AG10803 (cell line): ENCODE measurements around the gene CAPZB.

Source experiments
- DNase-seq: peaks from one replicate; pipeline ENCODE4 v3.0.0; 2010; ENCODE audit warnings: low read depth
- H3K4me3 ChIP-seq: 2 replicates; pipeline ENCODE4 v1.5.1; 2011; ENCODE audit warnings: mild to moderate bottlenecking, low read length, control low read depth
- TF ChIP-seq, protein P1 (sequence below): conservative IDR thresholded peaks from 2 replicates; pipeline ENCODE4 v1.5.1; 2011; ENCODE audit warnings: mild to moderate bottlenecking, low read length, control low read depth, inconsistent platforms

The CAPZB gene

DNA sequence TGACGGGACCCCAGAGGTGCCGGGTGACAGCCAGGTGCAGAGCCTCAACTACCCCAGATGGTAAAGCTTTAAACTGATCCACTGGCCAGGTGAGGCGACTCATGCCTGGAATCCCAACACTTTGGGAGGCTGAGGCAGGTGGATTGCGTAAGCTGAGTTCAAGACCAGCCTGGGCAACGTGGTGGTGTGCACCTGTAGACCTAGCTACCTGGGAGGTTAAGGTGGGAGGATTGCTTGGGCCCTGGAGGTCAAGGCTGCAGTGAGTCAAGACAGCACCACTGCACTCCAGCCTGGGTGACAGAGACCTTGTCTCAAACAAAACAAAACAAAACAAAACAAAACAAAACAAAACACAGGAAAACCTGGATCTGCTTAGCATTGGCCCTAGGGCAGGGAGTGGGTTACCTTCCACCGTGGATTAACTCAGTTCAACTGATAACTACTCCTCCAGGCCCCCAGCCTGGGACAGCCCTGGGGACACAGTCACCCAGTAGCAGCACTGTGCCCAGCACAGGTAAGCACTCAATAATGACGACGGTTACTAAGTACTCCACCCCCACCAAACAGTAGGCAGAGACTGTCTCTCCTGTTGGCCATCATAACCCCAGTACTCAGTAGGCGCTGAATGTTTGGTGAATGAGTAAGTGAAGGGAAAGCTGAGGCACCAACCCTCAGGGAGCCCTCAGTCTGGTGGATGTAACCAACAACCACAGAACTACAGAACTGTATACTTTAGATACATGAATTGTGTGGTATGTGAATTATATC lies 151.6 kb downstream of the CAPZB start:
- TF ChIP-seq, protein P1, sequence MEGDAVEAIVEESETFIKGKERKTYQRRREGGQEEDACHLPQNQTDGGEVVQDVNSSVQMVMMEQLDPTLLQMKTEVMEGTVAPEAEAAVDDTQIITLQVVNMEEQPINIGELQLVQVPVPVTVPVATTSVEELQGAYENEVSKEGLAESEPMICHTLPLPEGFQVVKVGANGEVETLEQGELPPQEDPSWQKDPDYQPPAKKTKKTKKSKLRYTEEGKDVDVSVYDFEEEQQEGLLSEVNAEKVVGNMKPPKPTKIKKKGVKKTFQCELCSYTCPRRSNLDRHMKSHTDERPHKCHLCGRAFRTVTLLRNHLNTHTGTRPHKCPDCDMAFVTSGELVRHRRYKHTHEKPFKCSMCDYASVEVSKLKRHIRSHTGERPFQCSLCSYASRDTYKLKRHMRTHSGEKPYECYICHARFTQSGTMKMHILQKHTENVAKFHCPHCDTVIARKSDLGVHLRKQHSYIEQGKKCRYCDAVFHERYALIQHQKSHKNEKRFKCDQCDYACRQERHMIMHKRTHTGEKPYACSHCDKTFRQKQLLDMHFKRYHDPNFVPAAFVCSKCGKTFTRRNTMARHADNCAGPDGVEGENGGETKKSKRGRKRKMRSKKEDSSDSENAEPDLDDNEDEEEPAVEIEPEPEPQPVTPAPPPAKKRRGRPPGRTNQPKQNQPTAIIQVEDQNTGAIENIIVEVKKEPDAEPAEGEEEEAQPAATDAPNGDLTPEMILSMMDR = no peak
- no peak for DNase-seq
- no peak overlapping the region for H3K4me3 ChIP-seq

DNA sequence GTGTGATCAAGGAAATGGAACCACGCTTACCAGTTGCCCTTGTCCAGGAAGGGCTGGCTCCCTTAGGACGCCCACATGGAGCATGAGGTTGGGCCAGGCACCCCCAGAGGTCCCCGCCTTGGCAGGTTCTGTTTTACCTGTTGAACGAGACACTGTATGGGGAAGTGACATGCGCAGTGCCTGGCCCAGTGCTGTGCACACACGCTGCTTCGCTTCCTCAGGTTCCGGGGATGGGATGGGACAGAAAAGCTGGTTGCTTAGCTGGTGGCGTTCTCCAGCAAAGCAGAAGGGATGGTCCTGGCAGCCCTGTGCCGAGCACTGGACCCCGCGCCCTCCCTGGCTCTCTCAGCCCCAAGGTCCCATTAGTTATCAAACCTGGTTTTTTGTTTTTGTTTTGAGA lies 152.5 kb downstream of the CAPZB start:
- H3K4me3 ChIP-seq = no peak overlapping the region
- DNase-seq = no peak
- TF ChIP-seq, protein P1 = no peak

DNA sequence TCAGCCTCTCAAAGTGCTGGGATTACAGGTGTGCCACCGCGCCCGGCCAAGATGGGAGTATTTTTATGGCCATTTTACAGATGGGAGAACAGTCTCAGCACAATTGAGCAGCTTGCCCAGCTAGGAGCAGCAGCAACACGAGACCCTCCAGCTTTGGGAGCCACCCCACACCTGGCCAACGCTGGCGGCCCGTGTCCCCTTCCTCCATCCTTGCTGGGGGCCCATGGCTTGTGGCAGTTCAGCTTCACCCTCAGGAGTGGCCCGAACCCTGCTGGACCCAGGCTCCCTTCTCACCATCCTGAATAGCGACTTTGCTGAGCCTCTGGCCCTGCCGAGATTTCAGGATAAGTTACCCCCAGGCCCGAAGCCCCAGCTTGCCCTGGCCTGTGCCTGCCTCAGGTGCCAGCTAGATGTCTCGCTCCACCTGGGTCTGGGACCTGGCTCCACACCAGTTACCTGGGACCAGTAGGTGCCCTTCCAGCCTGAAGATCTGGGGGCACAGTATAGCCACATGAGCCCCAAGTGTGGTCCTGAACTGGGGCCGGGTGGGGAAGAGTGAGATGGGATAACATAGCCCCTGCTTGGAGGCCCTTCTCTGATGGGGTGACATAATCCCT lies 154.0 kb downstream of the CAPZB start:
- DNase-seq = no peak
- TF ChIP-seq, protein P1 = no peak
- no peak overlapping the region for H3K4me3 ChIP-seq

- no peak for DNase-seq
- H3K4me3 ChIP-seq = no peak overlapping the region
- TF ChIP-seq, protein P1 = no peak
Measured at GRCh38 chr1:19330449-19331135, 154.7 kb downstream of the CAPZB start.

GRCh38 chr1:19329611-19330010 lies 155.7 kb downstream of the CAPZB start:
- TF ChIP-seq, protein P1 = no peak
- no peak for DNase-seq
- H3K4me3 ChIP-seq = no peak overlapping the region

DNA sequence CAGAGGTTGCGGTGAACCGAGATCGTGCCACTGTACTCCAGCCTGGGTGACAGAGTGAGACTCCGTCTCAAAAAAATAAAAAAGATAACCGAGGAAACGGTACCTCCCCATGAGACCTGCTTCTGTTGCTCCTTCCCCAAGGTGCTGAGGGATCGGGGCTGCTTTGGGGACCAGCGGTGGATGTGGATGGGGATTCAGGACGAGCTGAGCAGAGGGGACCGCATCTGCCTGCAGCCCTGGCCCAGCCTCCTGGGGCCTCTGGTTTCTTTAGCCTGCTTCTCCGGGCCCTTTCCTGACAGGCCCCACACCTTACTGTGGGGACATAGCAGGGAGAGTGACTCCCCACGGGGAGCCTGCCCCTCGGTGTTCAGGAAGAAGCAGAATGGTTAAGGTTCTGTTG lies 156.2 kb downstream of the CAPZB start:
- no peak overlapping the region for H3K4me3 ChIP-seq
- TF ChIP-seq, protein P1 = no peak
- no peak for DNase-seq
